SHP77 treated with DMSO at 0.1 percent for 48 hours (cell line): ENCODE results near the gene KCNH6.
A peak's percentile ranks its signal among the peaks of the same experiment; 100 is the strongest.

Experiments
- DNase-seq: peaks from one replicate; lab custom pipeline; 2025; lab: John Stamatoyannopoulos, UW

KCNH6 gene

DNA sequence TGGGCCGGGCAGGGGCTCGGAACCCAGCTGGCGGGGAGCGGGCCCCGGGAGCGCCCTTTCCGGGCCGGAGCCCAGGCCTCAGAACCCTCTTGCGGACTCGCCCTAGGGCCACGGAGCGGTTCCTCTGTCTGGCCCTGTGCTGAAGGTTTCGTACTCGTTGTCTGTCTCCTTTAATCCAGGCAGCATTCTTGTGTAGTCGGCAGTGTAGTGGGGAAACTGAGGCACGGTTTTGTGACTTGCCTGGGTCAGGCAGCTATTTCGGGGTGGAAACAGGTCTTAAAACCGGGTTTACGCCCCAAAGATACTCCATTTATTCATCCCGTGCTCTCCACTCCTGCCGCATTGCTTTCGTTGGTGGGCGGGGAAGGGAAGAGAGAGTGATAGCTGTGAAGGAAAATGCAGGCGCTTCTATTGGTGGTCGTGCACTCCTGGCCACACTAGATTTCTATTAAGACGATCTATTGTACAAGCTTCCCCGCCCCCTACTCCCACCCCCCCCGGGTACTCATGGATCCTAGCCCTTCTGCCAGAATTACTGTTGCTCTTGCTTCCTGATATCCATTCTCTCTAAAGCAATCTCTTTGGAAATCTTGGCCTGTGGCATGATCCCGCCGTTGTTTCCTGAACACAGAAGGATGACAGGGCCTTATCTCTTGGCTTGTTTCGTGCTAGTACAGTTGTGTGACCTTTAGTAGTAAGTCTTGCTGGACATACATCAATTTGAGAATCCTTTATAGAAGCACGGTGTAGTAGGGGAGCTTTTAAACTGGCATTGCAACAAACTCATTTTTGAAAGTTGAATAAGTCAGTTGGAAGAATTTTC, 27.9 kb downstream of the KCNH6 start:
- peak; percentile 21 for DNase-seq

DNA sequence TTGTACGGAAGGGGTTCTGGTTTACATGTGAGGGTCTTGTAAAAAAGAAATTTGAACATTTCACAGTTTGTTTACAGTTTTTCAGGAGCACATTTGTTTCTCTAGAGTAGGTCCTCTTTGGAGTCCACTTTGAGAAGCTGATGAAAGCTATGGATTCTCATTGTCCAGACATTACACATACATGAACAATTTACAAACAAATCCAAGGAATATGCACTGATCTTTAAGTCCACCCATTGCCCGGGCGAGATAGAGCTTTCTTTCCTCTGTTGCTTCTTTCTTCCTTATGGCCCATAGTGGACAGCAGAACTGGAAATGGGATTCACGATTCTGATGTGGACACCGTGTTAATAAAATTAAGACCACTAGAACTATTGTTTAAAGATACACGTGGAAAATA, 29.1 kb downstream of the KCNH6 start:
- DNase-seq, result no peak

DNA sequence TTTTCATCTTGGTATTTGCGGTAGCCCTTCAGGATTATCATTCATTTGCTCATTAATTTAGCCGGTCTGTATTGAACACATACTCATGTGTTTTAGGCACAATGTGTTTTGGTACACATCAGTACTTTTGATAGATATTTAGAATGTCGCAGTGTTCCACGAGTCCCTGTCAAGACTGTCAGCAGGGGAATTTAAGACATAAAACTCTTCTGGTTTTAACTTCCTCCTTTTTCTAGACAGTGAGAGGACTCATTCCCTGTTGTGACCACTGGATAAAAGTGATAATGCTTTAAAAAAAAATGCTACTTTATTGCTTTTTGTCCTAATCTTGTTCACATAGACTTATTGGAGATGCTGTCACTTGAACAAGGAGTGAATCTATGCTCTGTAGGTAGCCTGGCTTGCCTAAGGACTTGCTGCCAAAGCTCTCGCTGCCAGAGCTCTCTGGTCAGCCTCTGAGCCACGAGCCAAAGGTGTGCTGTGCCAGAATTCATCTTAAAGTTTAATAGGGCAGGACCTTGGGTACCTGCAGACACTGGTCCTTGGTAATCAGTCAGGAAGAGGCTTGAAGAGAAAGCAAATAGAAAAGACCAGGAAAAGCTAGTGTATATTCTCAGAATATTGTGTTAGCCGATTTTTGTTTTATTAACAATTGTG, 32.5 kb downstream of the KCNH6 start:
- no peak for DNase-seq

DNA sequence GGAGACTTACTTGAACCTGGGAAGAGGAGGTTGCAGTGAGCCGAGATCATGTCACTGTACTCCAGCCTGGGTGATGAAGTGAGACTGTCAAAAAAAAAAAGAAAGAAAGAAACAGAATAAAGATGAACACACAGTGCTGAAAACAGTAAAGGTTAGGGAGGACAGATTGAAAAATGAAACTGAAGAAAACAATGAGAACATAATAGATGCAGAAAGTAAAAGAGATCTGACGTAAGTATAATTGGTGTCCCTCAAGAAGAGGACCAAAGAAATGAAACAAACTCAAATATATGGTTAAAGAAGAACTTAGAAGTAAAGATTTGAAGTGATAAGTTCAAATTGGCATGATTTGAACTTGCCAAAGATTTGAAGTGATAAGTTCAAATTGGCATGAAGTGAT, 34.3 kb downstream of the KCNH6 start:
- DNase-seq, result no peak

DNA sequence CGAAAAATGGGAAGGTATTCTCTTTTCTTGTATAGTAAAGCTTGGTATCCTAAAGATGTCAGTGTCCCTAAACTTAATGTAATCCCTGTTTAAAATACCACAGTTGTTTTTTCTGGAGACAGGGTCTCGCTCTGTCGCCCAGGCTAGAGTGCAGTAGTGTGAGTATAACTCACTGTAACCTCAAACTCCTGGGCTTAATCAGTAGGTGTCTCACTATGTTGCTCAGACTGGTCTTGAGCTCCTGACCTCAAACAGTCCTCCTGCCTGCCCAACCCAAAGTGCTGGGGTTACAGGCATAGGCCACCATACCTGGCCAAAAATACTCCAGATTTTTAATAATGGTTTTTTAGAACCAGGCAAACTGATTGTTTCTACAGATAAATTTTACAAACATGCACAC, 35.3 kb downstream of the KCNH6 start:
- DNase-seq, result no peak

DNA sequence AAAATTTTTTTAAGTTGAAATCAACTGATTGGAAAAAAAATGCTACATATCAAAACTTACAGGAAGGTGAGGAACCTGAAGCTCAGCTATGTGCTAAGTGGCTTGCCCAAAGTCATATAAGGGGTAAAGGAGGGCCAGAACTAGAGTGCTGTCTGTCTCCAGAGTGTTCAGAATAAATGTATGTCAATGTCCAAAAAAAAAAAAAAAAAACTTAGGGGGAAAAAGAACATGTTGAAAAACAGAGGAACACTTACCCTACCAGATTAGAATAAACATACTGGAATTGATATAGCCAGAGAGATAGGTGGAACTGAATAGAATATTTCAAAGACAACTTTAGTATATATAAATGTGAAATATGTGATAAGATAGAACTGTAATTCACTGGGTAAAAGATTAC, 38.7 kb downstream of the KCNH6 start:
- DNase-seq, result no peak

DNA sequence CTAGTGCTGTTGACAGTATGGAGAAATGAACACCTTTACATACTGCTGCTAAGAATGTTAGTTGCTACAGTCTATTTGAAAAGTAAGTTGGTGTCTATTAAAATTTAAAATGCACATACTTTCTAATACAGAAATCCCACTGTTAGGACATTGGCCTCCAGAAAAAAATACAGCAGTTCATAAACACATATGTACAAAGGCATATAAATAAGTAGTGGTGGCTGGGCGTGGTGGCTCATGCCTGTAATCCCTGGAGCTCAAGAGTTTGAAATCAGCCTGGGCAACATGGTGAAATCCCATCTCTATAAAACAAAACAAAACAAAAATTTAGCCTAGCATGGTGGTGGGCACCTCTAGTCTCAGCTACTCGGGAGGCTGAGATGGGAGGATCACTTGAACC, 40.2 kb downstream of the KCNH6 start:
- DNase-seq, result no peak

DNA sequence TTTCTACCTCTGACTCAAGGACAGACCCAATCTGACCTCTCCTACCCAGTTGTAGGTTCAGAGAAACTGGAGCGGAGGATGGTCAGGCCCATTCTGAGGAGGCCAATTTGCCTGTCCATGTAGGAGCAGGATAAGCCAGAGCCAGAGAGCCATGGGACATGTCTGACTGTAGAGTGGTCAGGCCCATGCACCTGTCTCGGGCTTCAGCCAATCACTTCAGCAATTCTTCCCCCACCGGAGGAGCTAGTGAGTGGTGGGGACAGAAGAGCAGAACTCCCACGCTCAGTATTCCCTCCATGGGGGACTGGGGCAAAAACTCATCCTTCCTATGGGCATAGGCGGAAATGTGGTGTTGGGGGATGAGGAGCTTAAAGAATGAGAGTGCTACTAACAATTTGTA, 41.4 kb downstream of the KCNH6 start:
- no peak for DNase-seq

DNA sequence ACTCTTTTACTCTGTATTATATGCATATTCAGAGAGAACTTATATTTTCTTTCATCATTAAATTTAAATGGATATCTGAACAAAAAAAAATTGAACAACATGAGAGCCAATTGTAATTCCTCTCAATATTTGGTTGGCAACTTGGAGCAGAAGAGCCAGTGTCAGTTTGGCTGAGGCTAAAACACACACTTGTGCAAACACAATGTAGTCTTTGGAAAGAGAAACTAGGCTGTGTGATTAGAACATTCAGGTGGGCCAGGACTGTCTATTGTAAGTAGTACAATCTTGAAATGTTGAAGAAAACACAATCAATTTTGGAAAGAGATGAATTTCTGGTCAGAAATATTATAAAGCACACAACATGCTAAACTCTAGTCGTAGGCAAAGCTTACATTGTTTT, 44.1 kb downstream of the KCNH6 start:
- no peak for DNase-seq

DNA sequence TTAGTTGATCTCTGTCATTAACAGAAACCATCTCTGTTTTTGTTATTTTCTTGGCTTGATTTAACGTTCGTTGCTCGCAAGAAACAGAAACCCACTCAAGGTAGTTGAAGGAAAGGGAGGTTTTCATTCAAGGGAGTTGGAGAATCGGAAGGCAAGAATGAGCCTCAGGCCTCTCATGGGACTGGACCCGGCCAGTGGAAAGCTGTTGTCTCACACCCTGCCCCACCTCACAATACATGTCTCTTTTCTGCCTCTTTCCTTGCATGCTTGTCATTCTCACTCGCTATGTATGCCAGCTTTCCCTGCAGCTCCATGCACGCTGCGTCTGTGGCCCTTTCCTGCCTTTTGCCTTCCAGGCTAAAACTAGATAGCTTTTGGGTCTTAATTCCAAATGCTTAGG, 45.4 kb downstream of the KCNH6 start:
- DNase-seq, result no peak

DNA sequence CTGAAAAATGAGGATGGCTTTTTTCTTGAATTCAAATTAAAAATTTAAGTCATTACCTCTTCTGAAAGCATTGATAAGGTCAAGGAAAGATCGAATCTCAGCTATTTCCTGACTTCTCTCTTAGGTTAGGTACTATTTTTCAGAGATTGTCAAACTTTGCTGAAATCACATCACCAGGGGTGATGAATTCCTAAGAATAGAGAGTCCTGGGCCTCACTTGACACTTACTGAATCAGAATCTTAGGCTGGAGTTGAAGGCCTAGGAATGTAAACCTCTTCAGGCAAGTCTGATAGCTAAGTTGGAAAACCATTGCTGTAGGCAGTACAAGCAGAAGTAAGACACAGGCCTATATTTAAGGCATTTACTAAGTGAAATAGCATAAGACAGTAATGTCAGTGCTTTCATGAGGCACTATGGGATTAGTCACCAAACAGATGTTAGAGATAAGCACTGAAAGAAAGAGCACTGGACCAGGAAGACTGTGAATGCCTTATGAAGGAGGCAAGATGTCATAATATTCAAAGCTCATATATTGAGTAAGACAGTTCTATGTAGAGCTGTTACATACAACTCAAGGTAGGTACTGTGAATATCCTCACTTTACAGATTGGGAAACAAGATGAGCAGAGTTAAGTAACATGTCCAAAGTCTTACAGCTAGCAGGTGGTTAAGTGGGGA, 48.6 kb downstream of the KCNH6 start:
- DNase-seq, result no peak

DNA sequence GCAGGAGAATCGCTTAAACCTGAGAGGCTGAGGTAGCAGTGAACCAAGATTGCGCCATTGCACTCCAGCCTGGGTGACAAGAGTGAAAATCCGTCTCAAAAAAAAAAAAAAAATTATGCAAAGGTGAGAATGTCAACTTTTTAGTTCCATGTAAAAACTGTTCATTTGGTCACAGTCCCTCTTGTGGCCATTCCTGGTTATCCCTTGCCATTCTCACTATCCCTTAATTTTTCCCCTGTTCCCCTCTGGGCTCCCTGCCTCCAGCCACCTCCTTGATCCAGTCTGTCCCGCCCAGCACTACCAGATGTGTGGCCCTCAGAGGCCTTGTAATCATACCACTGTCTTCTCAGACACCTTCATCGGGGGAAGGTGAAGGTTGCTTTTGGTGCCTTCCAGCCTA, 50.5 kb downstream of the KCNH6 start:
- no peak for DNase-seq

DNA sequence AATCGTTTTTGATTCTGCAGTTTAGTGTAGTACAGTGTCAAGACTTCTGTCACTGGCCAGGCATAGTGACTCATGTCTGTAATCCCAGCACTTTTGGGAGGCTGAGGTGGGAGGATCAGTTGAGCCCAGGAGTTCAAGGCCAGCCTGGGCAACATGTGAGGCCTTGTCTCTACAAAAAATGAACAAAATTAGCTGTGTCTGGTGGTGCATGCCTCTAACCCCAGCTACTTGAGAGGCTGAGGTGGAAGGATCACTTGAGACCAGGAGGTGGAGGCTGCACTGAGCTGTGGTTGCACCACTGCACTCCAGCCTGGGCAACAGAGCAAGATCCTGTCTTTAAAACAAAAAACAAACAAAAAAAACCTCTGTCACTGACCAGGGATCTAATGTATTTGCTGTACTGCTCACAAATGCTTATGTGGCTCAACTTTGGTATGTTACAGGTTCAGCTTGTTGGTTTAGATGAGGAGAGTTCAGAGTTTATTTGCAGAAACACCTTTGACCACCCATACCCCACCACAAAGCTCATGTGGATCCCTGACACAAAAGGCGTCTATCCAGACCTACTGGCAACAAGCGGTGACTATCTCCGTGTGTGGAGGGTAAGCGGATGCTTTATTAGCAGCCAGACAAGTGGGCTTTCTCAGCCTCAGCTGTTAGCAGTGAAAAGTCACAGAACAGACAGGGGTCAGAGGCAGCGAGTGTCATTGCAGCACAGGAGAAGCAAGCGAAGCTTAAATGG, 55.0 kb downstream of the KCNH6 start:
- no peak for DNase-seq

DNA sequence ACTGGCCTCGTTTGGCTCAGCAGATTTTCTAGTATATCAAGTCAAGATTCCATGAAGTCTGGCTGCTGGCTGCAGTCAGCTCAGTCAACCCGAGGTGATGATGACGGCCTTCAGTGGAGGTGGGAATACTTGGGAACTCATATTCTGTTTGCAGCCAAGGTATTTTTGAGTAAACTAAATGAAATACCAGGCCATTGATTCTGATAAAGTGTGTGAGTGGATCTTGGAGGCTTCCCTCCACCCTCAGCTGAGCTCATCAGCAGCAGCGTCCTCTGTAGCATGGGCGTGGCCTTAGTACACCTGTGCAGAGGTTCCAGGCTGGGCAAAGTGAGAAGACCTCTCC, 55.6 kb downstream of the KCNH6 start:
- DNase-seq, result no peak

DNA sequence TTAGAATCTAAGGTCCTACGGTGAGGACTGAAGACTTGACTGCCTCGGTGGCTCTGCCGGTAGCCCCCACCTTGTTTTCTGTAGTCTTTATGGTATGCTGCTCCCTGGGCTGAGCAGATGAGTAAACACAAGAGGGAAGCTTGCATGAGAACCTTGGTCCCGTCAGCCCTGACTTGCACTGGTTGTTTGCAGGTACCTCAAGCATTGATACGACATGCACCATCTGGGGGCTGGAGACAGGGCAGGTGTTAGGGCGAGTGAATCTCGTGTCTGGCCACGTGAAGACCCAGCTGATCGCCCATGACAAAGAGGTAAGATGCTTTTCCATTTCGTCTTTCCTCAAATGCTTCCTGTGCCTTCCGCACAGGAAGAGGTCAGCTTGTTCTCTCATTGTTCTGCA, 56.5 kb downstream of the KCNH6 start:
- DNase-seq, result no peak

DNA sequence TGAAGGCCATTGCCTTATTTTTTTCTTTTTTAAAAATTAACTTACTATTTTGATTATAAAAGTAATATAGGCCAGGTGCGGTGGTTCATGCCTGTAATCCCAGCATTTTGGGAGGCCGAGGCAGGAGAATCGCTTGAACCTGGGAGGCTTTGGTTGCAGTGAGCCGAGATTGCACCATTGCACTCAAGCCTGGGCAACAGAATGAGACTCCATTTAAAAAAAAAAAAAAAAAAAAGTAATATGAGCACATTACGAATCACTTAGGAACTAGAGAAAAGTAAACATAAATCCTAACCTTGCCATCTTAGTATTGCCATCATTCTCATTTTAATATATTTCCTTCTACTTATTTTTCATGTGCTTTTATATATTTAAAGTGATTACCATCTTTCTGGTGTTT, 64.6 kb downstream of the KCNH6 start:
- no peak for DNase-seq

DNA sequence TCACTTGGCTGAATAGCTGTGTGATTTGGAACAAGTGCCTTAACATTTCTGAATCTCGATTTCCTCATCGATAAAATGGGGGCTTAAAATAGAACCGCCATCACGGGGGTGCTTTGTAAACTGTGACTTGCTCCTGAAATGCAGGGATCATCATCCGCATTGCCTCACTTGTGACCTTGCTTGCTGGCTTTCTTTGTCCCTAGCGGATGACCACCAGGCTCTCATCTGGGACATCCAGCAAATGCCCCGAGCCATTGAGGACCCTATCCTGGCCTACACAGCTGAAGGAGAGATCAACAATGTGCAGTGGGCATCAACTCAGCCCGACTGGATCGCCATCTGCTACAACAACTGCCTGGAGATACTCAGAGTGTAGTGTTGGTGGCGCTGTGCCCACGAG, 65.6 kb downstream of the KCNH6 start:
- DNase-seq, result no peak

DNA sequence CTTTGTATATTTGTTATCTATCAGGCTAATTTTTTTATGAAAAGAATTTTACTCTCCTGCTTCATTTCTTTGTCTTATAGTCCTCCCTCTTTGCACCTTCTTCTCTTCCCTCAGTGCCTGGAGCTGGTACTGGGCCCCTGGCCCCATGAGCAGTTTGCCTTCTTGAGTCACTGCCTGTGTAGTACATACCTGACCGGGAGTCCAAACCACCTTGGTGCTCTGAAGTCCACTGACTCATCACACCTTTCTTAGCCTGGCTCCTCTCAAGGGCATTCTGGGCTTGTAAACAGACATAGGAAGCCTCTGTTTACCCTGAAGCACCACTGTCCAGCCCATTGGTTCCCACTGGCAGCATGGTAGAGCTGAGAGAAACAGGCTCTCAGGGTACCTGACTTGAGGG, 66.5 kb downstream of the KCNH6 start:
- DNase-seq, result no peak

DNA sequence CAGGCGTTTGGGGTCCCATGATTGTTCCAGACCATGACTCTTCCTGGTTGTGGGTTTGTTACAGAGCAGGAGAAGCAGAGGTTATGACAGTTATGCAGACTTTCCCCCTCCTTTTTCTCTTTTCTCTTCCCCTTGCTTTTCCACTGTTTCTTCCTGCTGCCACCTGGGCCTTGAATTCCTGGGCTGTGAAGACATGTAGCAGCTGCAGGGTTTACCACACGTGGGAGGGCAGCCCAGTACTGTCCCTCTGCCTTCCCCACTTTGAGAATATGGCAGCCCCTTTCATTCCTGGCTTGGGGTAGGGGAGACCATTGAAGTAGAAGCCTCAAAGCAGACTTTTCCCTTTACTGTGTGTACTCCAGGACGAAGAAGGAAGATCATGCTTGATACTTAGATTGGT, 69.6 kb downstream of the KCNH6 start:
- no peak for DNase-seq

DNA sequence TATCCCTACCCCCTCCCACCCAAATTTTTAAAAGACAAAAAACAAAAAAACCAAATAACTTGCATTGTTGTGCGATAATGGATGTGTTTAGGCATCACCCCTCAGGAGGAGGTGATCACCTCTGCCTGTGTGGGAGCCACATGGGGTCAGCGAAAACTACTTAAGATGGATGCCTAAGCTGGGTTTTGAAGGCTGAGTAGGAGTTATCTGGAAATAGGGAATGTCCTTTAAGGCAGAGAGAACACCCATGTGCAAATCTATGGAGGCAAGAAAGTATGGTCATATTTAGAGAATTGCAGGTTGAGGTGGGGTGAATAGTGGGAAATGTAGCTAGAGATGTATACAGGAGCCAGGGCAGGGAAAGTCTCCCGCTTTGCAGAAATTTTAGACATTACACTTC, 72.0 kb downstream of the KCNH6 start:
- DNase-seq, result no peak
